Measurements from ENCODE around the gene GOPC.

The GOPC gene

GRCh38 chr6:117605169-117605826 lies 3.0 kb upstream of the GOPC start:
- TF ChIP-seq, protein P1, sequence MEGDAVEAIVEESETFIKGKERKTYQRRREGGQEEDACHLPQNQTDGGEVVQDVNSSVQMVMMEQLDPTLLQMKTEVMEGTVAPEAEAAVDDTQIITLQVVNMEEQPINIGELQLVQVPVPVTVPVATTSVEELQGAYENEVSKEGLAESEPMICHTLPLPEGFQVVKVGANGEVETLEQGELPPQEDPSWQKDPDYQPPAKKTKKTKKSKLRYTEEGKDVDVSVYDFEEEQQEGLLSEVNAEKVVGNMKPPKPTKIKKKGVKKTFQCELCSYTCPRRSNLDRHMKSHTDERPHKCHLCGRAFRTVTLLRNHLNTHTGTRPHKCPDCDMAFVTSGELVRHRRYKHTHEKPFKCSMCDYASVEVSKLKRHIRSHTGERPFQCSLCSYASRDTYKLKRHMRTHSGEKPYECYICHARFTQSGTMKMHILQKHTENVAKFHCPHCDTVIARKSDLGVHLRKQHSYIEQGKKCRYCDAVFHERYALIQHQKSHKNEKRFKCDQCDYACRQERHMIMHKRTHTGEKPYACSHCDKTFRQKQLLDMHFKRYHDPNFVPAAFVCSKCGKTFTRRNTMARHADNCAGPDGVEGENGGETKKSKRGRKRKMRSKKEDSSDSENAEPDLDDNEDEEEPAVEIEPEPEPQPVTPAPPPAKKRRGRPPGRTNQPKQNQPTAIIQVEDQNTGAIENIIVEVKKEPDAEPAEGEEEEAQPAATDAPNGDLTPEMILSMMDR (IDR thresholded peaks at IDR 0.05; ENCODE audit: insufficient read depth, low read depth, low read length, missing control alignments): peak; percentile 85
- H3K4me3 ChIP-seq (ENCODE audit: low read length): no peak overlapping the region
- peak; percentile 84 for DNase-seq (ENCODE audit: low read depth)

DNA sequence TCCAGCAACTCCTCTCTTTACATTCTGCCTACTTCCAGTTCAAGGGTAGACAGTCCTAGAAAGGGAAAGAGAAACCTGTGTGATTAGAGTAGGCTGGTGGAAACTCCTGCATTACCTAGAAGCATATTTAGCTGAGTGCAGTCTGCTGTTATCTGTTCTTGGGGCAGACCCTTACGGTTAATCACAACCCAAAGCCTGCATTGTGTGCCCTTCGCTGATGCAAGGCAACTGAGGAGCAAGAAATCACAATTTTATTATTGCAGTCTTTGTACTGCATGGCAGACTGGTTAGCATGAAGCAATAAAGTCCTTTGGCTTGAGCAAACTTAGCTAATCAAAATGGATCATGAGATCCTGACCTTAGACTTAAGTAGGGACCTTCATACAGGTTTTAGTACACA lies 1.5 kb upstream of the GOPC start:
- DNase-seq (ENCODE audit: low read depth): no peak
- H3K4me3 ChIP-seq (ENCODE audit: low read length): no peak overlapping the region
- TF ChIP-seq, protein P1 (IDR thresholded peaks at IDR 0.05; ENCODE audit: insufficient read depth, low read depth, low read length, missing control alignments): no peak

- peak overlapping the region; percentile 95 for H3K4me3 ChIP-seq (ENCODE audit: low read length)
- TF ChIP-seq, protein P1 (IDR thresholded peaks at IDR 0.05; ENCODE audit: insufficient read depth, low read depth, low read length, missing control alignments): no peak
- DNase-seq (ENCODE audit: low read depth): no peak
Observed at GRCh38 chr6:117602899-117603588, 733 bp upstream of the GOPC start.

DNA sequence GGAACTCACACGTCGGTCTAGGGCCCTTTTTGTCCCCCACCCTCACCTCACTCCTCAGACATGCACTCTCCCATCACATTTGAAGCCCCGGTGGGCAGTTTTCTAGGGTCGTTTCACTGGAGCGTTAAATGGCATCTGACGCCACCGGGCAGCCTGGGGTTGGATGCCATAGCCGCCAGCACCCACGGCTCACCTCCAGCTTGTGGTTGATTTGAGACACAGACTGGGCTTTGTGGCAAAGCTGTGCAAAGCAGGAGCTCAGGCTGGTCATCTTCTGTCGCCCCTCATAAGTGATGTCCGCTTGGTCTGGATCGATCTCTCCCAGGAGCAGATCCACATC lies 530 bp downstream of the GOPC start:
- no peak for DNase-seq (ENCODE audit: low read depth)
- TF ChIP-seq, protein P1 (IDR thresholded peaks at IDR 0.05; ENCODE audit: insufficient read depth, low read depth, low read length, missing control alignments): no peak
- H3K4me3 ChIP-seq (ENCODE audit: low read length): peak overlapping the region; percentile 95

- peak overlapping the region; percentile 95 for H3K4me3 ChIP-seq (ENCODE audit: low read length)
- TF ChIP-seq, protein P1 (IDR thresholded peaks at IDR 0.05; ENCODE audit: insufficient read depth, low read depth, low read length, missing control alignments): no peak
- DNase-seq (ENCODE audit: low read depth): peak; percentile 38
Observed at GRCh38 chr6:117600008-117600743, 2.1 kb downstream of the GOPC start.

DNA sequence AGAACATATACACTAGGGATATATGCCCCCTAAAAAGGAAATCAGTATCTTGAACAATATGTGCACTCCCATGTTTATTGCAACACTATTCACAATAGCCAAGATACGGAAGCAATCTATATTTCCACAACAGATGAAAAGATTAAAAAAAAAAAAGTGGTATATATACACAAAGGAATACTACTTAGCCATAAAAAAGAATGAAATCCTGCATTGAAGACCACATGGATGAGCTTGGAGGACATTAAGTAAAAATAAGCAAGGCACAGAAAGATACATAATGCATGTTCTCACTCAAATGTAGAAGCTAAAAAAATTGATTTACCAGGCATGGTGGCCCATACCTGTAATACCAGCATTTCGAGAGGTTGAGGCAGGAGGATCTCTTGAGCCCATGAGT lies 4.6 kb downstream of the GOPC start:
- TF ChIP-seq, protein P1 (IDR thresholded peaks at IDR 0.05; ENCODE audit: insufficient read depth, low read depth, low read length, missing control alignments): no peak
- no peak for DNase-seq (ENCODE audit: low read depth)
- no peak overlapping the region for H3K4me3 ChIP-seq (ENCODE audit: low read length)
